Measurements from ENCODE around the gene SPTLC2.

Gene SPTLC2

DNA sequence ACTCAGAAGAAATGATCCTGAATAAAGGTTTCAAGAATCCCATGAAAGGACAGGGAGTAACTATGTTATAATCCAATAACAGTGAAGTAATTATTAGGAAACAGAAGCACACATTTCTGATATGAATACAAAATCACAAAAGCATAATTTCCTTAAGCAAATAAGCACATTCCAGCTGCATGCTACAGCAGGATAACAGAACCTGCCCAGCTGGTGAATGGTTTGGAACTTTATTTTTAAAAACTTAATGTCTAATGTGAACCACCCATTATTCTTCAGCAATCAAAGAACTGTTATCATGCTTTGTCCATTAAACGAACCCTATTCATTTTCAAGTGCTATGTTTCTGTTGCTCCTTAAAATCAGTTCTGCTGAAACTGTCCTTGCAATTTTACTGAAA lies 13.4 kb downstream of the SPTLC2 start:
- no peak for DNase-seq (ENCODE audit: low read depth)
- TF ChIP-seq, protein P1, sequence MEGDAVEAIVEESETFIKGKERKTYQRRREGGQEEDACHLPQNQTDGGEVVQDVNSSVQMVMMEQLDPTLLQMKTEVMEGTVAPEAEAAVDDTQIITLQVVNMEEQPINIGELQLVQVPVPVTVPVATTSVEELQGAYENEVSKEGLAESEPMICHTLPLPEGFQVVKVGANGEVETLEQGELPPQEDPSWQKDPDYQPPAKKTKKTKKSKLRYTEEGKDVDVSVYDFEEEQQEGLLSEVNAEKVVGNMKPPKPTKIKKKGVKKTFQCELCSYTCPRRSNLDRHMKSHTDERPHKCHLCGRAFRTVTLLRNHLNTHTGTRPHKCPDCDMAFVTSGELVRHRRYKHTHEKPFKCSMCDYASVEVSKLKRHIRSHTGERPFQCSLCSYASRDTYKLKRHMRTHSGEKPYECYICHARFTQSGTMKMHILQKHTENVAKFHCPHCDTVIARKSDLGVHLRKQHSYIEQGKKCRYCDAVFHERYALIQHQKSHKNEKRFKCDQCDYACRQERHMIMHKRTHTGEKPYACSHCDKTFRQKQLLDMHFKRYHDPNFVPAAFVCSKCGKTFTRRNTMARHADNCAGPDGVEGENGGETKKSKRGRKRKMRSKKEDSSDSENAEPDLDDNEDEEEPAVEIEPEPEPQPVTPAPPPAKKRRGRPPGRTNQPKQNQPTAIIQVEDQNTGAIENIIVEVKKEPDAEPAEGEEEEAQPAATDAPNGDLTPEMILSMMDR (conservative IDR thresholded peaks at IDR 0.05; ENCODE audit: low read depth, low read length) = no peak
- H3K4me3 ChIP-seq (ENCODE audit: low read depth, low read length) = no peak overlapping the region

DNA sequence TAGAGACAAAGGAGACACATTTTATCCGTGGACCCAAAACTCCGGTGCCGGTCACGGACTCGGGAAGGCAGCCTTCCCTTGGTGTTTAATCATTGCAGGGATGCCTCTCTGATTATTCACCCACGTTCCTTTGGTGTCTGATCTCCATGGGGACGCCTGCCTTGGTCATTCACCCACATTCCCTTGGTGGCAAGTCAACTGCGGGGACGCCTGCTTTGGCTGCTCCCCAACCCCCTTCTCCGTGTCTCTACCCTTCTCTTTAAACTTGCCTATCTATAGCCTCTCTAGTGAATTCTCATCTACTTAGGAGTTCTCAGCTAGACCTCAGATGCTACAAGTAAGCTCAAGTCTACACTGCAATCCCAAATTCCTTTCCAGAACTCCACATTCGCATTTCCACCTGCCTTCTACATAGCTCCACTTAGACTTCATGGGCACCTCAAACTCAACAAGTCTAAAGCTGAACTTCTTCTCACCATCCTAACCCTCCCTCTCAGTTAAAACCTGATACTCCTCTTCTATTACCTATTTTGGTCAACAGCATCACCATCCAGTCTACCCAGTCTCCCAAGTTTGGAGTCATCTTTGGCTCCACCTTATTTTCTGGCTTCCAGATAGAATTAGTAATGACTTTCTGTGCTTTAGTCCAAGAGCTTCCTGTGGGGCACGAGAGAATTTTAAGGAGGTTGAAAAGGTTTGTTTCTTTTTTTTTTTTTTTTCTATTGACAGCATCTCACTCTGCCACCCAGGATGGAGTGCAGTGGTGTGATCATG lies 14.4 kb downstream of the SPTLC2 start:
- TF ChIP-seq, protein P1 (conservative IDR thresholded peaks at IDR 0.05; ENCODE audit: low read depth, low read length) = no peak
- no peak for DNase-seq (ENCODE audit: low read depth)
- no peak overlapping the region for H3K4me3 ChIP-seq (ENCODE audit: low read depth, low read length)

DNA sequence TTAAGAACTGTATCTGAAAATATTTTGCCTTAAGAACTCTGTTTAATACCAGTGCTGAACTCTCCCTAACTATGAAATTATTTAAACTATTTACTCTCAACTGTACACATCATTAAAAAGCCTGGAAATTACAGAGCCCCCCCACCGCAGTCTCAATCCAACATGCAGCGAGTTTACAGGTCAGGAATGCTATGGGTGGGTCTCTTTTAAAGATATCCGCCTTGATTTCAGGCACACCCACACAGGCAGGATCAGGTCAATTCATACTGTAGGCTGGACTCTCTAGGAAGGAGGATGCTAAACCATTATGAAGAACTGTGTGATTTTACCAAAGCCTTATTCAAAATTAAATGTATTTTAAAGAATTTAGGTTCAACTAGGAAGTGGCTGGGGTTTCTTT lies 16.5 kb downstream of the SPTLC2 start:
- TF ChIP-seq, protein P1 (conservative IDR thresholded peaks at IDR 0.05; ENCODE audit: low read depth, low read length) = no peak
- H3K4me3 ChIP-seq (ENCODE audit: low read depth, low read length) = no peak overlapping the region
- no peak for DNase-seq (ENCODE audit: low read depth)

DNA sequence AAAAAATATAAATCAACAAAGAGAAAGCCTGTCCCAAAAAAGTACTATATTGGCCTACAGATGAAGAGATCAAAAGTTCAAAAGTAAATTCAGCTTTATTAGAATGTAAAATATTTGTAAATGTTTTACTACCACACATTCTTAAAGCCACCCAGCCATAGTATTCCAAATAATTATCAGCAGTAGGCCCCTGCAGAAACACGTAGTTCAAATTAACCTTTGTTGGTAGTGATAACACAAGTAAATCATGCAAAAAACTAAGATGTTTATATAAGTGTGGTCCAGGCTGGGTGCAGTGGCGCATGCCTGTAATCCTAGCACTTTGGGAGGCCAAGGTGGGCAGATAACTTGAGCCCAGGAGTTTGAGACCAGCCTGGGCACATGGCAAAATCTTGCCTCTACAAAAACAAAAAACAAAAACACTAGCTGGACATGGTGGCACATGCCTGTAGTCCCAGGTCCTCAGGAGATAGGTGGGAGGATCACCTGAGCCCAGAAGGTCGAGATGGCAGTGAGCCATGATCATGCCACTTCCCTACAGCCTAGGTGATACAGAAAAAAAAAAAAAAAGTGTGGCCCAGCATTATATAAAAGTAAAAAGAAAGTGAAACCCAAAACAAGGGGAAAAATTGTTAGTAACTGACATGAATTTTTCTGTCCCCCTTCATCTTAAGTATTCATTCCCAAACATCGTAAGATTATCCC lies 17.9 kb downstream of the SPTLC2 start:
- peak; percentile 14 for DNase-seq (ENCODE audit: low read depth)
- TF ChIP-seq, protein P1 (conservative IDR thresholded peaks at IDR 0.05; ENCODE audit: low read depth, low read length) = no peak
- no peak overlapping the region for H3K4me3 ChIP-seq (ENCODE audit: low read depth, low read length)

DNA sequence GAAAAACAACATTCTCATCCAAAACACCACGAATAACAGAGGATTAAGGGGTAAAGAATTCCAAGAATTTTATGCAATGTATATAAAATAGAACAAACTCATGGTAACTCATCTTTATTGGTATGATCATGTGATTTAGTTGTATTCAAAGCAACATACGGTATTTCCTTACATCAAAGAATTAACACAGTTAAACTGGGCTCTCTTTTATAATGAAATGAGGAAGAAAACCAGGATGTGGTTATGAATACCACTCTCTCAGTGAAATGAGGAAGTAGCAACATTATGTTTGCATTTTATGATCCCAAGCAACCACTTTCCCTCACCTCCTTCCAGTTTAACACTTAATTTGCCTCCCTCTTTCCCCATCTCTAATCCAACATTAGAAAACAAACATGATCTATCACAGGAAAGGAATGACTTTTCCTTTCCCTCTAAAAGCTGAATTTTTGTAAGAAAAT lies 22.9 kb downstream of the SPTLC2 start:
- H3K4me3 ChIP-seq (ENCODE audit: low read depth, low read length) = no peak overlapping the region
- peak; percentile 55 for DNase-seq (ENCODE audit: low read depth)
- TF ChIP-seq, protein P1 (conservative IDR thresholded peaks at IDR 0.05; ENCODE audit: low read depth, low read length) = no peak

DNA sequence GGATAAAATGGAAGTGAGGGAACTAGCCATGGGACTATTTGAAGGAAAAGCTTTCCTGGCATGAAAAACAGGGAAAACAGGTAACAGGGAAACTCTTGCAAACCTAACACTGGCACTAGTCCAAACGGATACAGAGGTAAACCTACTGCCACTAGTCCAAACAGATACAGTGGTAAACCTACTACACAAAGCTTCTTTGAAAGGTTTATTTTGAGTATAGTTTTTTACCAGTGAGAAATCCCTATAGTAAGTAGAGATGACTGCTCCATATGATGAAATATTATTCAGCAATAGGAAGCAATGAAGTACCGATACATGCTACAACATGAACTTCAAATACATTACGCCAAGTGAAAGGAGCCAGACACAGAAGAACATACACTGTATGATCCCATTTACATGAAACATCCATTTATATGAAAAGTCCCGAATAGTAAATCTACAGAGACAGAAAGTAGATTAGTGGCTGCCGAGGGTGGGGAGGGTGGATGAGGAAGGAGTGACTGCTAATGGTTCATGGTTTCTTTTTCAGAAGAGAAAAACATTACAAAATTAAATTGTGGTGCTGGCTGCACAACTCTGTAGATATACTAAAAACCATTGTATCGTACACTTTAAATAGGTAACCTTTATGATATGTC lies 25.5 kb downstream of the SPTLC2 start:
- TF ChIP-seq, protein P1 (conservative IDR thresholded peaks at IDR 0.05; ENCODE audit: low read depth, low read length) = no peak
- no peak overlapping the region for H3K4me3 ChIP-seq (ENCODE audit: low read depth, low read length)
- DNase-seq (ENCODE audit: low read depth) = no peak
